ENCODE data around the gene SIKE1. TPM values are rescaled to one million over a fixed set of nuclear protein-coding genes. Genes with fewer than 3 reads are reported as not detected.
A peak's percentile ranks its signal among the peaks of the same experiment; 100 is the strongest.

Gene SIKE1
- total RNA-seq, 2 donors from 2014 or later = 24.8 to 26.9 TPM

GRCh38 chr1:114771992-114772391 is 8.5 kb downstream of the SIKE1 start:
- H3K27ac ChIP-seq = no peak overlapping the region
- no peak overlapping the region for H3K4me3 ChIP-seq
- H3K36me3 ChIP-seq = peaks cover 15% of the 10 kb centered on the region
- DNase-seq (ENCODE audit: low spot score) = no peak
- no peak for TF ChIP-seq CTCF (IDR thresholded peaks at IDR 0.05)
- H3K27me3 ChIP-seq = no peaks in the 10 kb centered on the region
- H3K9me3 ChIP-seq = no peaks in the 10 kb centered on the region
- H3K4me1 ChIP-seq = no peaks in the 10 kb centered on the region

- TF ChIP-seq CTCF (IDR thresholded peaks at IDR 0.05) = no peak
- Histone ChIP-seq H3K36me3 (peaks cover 15% of the 10 kb centered on the region), H3K9me3 (no peaks in the 10 kb centered on the region)
These were observed 9.5 kb downstream of the SIKE1 start for GRCh38 chr1:114770989-114771388.

GRCh38 chr1:114764689-114765088 is 15.8 kb downstream of the SIKE1 start:
- H3K9me3 ChIP-seq = no peaks in the 10 kb centered on the region
- no peaks in the 10 kb centered on the region for H3K36me3 ChIP-seq
- H3K27ac ChIP-seq = no peak overlapping the region
- H3K4me3 ChIP-seq = no peak overlapping the region
- H3K4me1 ChIP-seq = no peaks in the 10 kb centered on the region
- no peak for TF ChIP-seq CTCF (IDR thresholded peaks at IDR 0.05)
- no peak for DNase-seq (ENCODE audit: low spot score)
- H3K27me3 ChIP-seq = no peaks in the 10 kb centered on the region

More at GRCh38 chr1:114770989-114771388, 9.5 kb downstream of the SIKE1 start:
- Histone ChIP-seq H3K27ac (no peak overlapping the region), H3K27me3 (no peaks in the 10 kb centered on the region), H3K4me1 (no peaks in the 10 kb centered on the region), H3K4me3 (no peak overlapping the region)
- no peak for DNase-seq (ENCODE audit: low spot score)

GRCh38 chr1:114758256-114758832 is 22.1 kb downstream of the SIKE1 start:
- H3K27ac ChIP-seq = peak overlapping the region; percentile 100
- H3K4me1 ChIP-seq = peaks cover 0 to 36% of the 10 kb centered on the region in 2 donors
- no peaks in the 10 kb centered on the region for H3K27me3 ChIP-seq
- no peak for DNase-seq (ENCODE audit: low spot score)
- H3K4me3 ChIP-seq = peak overlapping the region; percentile 94 to 100
- no peaks in the 10 kb centered on the region for H3K9me3 ChIP-seq
- TF ChIP-seq CTCF (IDR thresholded peaks at IDR 0.05) = no peak
- H3K36me3 ChIP-seq = no peaks in the 10 kb centered on the region

- Histone ChIP-seq H3K4me1 (peaks cover 0 to 43% of the 10 kb centered on the region in 2 donors), H3K27me3 (no peaks in the 10 kb centered on the region), H3K36me3 (no peaks in the 10 kb centered on the region), H3K4me3 (peak within 1 kb of the TSS; percentile 94 to 100), H3K27ac (peak within 1 kb of the TSS; percentile 100), H3K9me3 (no peaks in the 10 kb centered on the region)
- TF ChIP-seq CTCF (IDR thresholded peaks at IDR 0.05) = peak; percentile 18 to 60
- DNase-seq (ENCODE audit: low spot score) = peak; percentile 97
These were observed 22.8 kb downstream of the SIKE1 start, which contains the start of gene CSDE1 for GRCh38 chr1:114757455-114758255. TSS of gene CSDE1 (minus strand) at chr1:114757984. CDS start at chr1:114739890, 18,094 bp downstream.
